ENCODE measurements around the gene TLX2.
"Not testable (repeated sequence)": the region's sequence is repeated elsewhere in the genome, so short reads cannot be mapped to it uniquely, and the experiment has no call there.

The TLX2 gene

GRCh38 chr2:74514368-74515270 lies at the start of gene TLX2:
TSS of gene TLX2 (plus strand) at chr2:74514450. CDS start at chr2:74514807, 357 bp downstream.
- no peak for DNase-seq (ENCODE audit: low read depth in 2 of 2)

GRCh38 chr2:74470742-74471141 lies 43.5 kb upstream of the TLX2 start:
- not testable (repeated sequence) for DNase-seq (ENCODE audit: low read depth in 2 of 2)

DNA sequence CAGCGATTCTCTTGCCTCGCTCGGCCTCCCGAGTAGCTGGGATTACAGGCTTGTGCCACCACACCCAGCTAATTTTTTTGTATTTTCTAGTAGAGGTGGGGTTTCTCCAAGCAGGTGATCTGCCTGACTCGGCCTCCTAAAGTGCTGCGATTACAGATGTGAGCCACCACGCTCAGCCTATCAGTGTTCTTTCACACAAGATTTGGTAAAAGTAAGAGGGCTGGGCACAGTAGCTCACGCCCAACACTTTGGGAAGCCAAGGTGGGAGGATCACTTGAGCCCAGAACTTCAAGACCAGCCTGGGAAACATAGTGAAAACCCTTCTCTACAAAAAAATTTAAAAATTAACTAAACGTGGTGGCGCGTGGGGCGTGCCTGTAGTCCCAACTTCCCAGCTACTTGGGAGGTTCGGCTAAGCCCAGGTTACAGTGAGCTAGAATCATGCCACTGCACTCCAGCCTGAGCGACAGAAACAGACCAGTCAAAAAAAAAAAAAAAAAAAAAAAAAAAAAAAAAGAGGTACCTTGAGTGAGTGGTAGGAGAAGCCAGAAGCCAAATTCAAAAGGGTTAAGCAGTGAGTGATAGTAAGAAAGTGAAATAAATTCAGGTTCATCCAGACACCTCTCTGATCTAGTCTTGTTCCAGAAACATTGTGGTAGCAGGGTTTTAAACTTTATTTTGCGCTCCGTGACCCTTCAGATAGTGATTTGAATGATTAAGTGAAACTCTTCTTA lies 42.8 kb upstream of the TLX2 start:
- no peak for DNase-seq (ENCODE audit: low read depth in 2 of 2)

- DNase-seq (ENCODE audit: low read depth in 2 of 2) = peak; percentile 80 to 86
Measured at GRCh38 chr2:74472086-74472944, 41.9 kb upstream of the TLX2 start, which contains the start of gene MRPL53. TSS of gene MRPL53 (minus strand) at chr2:74472680. CDS start at chr2:74472660, 20 bp downstream.

DNA sequence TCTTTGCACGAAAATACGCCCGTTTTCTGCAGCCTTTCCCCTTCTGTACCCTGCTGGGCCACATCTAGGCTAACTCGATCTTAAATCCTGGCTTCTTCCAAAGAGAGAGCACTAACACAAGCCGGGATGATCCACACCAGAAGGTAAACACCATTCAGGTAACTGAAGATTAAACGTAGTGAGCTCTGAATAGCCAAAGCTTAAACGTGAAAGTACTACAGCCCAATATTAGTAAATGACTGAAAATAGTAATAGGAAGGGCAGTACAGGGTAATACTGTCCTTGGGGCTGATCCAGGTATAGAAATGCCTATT lies 41.3 kb upstream of the TLX2 start:
- no peak for DNase-seq (ENCODE audit: low read depth in 2 of 2)

- DNase-seq (ENCODE audit: low read depth in 2 of 2) = no peak
Measured at GRCh38 chr2:74474481-74474880, 39.8 kb upstream of the TLX2 start.

- no peak for DNase-seq (ENCODE audit: low read depth in 2 of 2)
Measured at GRCh38 chr2:74474899-74475298, 39.4 kb upstream of the TLX2 start.

- no peak for DNase-seq (ENCODE audit: low read depth in 2 of 2)
Measured at GRCh38 chr2:74481431-74481830, 32.8 kb upstream of the TLX2 start.

- no peak for DNase-seq (ENCODE audit: low read depth in 2 of 2)
Measured at GRCh38 chr2:74481961-74482800, 32.1 kb upstream of the TLX2 start.

- peak; percentile 80 to 84 for DNase-seq (ENCODE audit: low read depth in 2 of 2)
Measured at GRCh38 chr2:74482801-74483674, 31.2 kb upstream of the TLX2 start, which contains the start of the genes CCDC142 and TTC31. TSS of gene CCDC142 (minus strand) at chr2:74482998. CDS start at chr2:74482837, 161 bp downstream. TSS of gene TTC31 (plus strand) at chr2:74483081. CDS start at chr2:74483096, 15 bp downstream.

- DNase-seq (ENCODE audit: low read depth in 2 of 2) = not testable (repeated sequence)
Measured at GRCh38 chr2:74483675-74484164, 30.5 kb upstream of the TLX2 start.

GRCh38 chr2:74486141-74486540 lies 28.1 kb upstream of the TLX2 start:
- DNase-seq (ENCODE audit: low read depth in 2 of 2) = no peak

GRCh38 chr2:74488643-74489481 lies 25.4 kb upstream of the TLX2 start:
- no peak for DNase-seq (ENCODE audit: low read depth in 2 of 2)

DNA sequence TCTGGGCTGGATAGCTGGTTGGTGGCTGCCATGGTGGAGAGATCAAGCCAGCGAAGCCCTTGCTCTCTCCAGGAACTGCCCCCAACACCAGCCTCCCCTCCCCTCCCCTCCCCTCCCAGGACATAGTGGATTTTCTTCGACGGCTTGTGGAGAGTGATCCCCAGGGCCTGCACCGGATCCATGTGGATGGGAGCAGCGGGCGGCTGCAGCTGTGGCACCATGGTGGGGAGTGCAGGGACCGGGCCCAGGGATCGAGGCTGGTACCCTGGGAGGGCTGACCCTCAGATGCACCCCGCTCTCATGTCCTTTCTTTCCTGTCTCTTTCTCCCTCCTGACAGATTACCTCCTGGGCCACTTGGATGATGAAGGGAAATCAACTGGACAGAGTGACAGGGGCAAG lies 24.3 kb upstream of the TLX2 start:
- no peak for DNase-seq (ENCODE audit: low read depth in 2 of 2)

DNA sequence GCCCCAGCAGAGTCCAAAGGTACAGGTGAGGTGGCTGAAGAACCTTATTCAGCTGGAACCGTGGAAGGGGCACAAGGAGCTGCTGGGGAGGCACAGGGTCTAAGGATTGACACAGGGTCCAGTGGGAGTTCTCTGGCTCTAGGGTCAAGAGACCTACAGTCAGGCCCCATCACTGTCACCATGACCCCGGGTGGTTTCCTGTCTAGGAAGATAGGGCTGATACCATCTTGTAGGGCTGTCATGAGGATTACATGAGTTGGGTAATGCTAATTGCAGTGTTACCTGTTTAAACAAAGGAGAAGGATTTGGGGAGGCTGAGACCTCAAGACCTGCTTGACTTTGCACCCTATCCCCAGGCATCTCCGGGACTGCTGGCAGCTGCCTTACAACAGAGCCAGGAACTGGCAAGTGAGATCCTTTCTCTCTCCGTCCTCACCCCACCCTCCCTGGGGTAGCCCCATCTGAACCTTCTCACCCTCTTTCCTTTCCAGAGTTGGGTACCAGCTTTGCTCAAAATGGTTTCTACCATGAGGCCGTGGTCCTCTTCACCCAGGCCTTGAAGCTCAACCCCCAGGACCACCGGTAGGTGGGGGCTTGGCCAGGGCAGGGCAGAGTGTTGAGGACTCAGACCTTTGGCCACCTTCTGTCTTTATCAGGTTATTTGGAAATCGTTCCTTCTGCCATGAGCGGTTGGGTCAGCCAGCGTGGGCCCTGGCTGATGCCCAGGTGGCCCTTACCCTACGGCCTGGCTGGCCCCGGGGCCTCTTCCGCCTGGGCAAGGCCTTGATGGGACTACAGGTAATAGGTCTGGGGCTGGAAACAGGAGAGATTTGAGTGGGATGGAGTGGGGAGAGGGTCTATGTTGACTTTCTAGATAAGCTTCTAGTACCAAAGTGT lies 22.4 kb upstream of the TLX2 start:
- DNase-seq (ENCODE audit: low read depth in 2 of 2) = no peak

- DNase-seq (ENCODE audit: low read depth in 2 of 2) = no peak
Measured at GRCh38 chr2:74493546-74493945, 20.7 kb upstream of the TLX2 start.

- DNase-seq (ENCODE audit: low read depth in 2 of 2) = no peak
Measured at GRCh38 chr2:74495440-74495839, 18.8 kb upstream of the TLX2 start.
